Mesodermal cell (in vitro differentiated cells): Measurements from ENCODE around the gene IL32.

Experiments used
- H3K27ac ChIP-seq: 2 replicates; pipeline ENCODE4 v1.7.0; 2013; ENCODE audit warnings: mild to moderate bottlenecking, low read depth, low read length, moderate library complexity; ENCODE audit not compliant: severe bottlenecking
- H3K36me3 ChIP-seq: 2 replicates; pipeline ENCODE4 v1.7.1; 2013; ENCODE audit warnings: mild to moderate bottlenecking, low read length, moderate library complexity; ENCODE audit not compliant: control insufficient read depth, insufficient read depth
- H3K4me1 ChIP-seq: one replicate; pipeline ENCODE4 v1.7.1; 2013; ENCODE audit warnings: mild to moderate bottlenecking, low read length; ENCODE audit not compliant: insufficient read depth, control insufficient read depth, poor library complexity, severe bottlenecking
- H3K4me3 ChIP-seq: 2 replicates; pipeline ENCODE4 v1.7.0; 2013; ENCODE audit warnings: low read length, control low read depth, mild to moderate bottlenecking; ENCODE audit not compliant: insufficient read depth, poor library complexity, severe bottlenecking; ENCODE audit errors: extremely low read depth
- H3K9me3 ChIP-seq: 2 replicates; pipeline ENCODE4 v1.7.1; 2013; ENCODE audit warnings: mild to moderate bottlenecking, low read length, moderate library complexity; ENCODE audit not compliant: control insufficient read depth
- WGBS, 2 experiments: methylation state at CpG; one replicate each; pipeline ENCODE4 v1.1.5; 2013; ENCODE audit warnings: missing lambda C conversion rate in 2 of 2; ENCODE audit not compliant: insufficient coverage in 2 of 2; 5-methylcytosine and 5-hydroxymethylcytosine counted together

IL32 gene

DNA sequence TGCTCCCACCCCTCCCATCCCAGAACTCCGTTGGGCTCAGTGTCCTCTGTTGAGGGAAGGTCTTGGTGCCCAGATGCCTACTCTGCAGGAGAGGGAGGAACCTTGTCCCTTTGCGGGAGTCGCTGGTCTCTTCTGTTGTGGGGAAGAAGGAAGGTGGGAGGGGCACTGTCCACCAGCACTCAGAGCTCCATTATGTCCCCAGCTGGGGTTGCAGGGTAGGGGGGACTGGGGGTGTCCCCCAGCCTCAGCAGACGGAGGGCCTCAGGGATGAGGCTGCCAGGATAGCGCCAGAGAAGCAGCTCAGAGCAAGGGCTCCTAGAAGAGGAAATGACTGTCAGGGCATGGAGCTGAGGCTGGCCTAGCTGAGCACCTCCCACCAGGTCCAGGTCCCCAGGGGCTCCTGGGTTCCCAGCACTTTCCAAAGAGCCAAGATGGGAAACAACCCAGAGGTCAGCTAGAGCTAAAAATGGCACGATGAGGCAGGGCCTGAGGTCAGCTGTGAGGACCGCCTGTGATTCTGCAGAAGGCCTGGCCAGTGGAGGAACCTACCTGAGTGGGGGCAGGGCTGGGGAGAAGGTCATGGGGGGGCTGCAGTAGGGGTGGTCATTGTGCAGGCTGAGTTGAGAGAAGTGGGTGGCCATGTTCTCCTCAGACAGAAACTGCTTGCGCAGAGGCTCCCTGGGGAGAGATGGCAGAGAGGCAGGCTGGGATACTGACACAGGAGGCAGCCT, 42.6 kb upstream of the IL32 start:
- Histone ChIP-seq H3K27ac (peak overlapping the region; percentile 100), H3K4me1 (peaks cover 17% of the 10 kb centered on the region), H3K36me3 (peaks cover 36% of the 10 kb centered on the region), H3K9me3 (no peaks in the 10 kb centered on the region), H3K4me3 (peak overlapping the region; percentile 73)
- 31 to 45% methylated on average over 5 to 7 of the region's 8 CpGs for WGBS, 2 experiments

DNA sequence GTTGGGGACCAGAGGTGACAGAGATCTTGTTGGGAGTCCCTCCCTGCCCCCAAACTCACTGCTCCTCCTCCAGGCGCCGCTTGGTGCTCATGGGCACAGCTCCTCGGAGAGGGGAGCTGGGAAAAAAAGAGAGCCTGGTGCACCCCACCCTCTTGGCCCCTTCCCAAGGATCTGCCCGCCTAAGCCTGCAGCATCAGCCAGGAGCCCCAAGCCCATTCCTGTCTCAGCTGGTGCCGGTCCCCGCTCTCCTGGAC, 42.1 kb upstream of the IL32 start:
- no peaks in the 10 kb centered on the region for H3K9me3 ChIP-seq
- H3K27ac ChIP-seq = peak overlapping the region; percentile 100
- WGBS, 2 experiments = 8 to 11% methylated on average over 3 to 4 of the region's 6 CpGs
- H3K4me3 ChIP-seq = peak overlapping the region; percentile 73
- peaks cover 19% of the 10 kb centered on the region for H3K4me1 ChIP-seq
- H3K36me3 ChIP-seq = peaks cover 36% of the 10 kb centered on the region

DNA sequence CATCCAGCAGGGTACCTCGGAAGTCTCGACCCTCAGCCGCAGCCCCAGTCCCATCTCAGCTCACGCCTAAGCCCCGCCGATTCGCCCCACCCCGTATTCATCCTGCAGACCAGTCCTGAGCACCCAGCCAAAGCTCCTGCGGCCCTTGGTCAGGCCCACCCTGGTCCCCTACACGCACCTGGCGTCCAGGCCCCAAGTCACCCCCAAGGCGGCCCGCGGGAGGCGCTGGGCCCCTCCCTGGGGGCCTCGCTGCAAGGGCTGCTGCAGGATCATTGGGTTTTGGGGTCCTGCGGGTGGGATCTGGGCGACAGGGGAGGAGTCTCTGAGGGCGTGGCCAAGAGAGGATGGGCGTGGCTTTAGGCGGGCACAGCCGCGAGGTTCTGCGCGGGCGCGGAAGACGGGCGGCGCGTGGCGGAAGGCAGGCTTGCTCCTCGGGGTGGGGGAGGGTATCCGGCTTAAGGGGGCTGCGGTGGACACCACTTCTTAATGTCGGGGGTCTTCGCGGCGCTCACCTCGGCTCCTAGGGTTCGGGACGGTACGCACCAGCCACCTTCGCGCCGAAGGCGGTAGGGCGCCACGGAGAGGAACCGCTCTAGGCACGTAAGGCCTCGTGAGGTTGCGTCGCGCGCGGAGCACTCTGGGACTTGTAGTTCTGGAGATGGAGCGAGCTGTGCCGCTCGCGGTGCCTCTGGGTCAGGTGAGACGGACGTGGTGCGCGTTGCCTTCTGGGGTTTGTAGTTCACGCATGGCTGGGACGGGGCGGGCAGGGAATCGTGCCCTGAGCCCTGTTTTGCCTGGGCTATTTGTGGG, 41.6 kb upstream of the IL32 start, which contains the start of the genes HCFC1R1 and THOC6:
Gene HCFC1R1 (minus strand): TSS at position 274 of the 810 bp plus-strand sequence. CDS start 1 bp downstream, at position 273.
Gene THOC6 (plus strand): TSS at position 367 of the 810 bp plus-strand sequence. CDS start 292 bp downstream, at position 659.
- 1% methylated on average over 44 to 50 of the region's 69 CpGs for WGBS, 2 experiments
- Histone ChIP-seq H3K4me3 (peak within 1 kb of the TSS; percentile 73), H3K9me3 (no peaks in the 10 kb centered on the region), H3K36me3 (peaks cover 36% of the 10 kb centered on the region), H3K27ac (peak within 1 kb of the TSS; percentile 100), H3K4me1 (peaks cover 22% of the 10 kb centered on the region)

DNA sequence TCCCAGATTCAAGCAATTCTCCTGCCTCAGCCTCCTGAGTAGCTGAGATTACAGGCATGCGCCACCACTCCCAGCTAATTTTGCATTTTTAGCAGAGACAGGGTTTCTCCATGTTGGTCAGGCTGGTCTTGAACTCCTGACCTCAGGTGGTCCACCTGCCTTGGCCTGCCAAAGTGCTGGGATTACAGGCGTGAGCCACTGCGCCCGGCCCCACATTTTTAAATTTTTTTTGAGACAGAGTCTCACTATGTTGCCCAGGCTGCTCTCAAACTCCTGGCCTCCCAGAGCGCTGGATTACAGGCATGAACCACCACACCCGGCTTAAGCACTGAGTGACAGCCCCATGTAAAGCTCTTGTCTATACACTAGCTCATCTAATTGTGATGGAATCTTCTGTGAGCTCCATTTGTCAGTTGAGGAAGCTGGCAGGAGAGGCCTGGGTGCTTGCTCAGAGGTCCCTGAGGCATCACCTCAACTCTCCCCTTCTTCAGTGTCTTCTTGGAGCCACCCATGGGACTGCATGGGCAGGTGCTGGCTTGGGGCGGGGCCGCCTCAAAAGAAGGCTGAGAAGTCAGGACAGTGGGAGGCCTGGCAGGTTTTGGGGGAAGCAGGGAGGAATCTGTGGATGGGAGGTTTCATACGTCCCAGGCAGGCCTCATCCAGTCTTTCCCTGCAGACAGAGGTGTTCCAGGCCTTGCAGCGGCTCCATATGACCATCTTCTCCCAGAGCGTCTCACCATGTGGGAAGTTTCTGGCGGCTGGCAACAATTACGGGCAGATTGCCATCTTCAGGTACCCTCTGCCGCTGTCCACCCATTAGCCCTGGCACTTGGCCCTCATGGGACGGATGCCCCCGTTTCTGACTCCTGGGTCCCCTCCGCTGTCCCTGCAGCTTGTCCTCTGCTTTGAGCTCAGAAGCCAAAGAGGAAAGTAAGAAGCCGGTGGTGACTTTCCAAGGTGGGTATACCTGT, 40.1 kb upstream of the IL32 start:
- Histone ChIP-seq H3K36me3 (peaks cover 36% of the 10 kb centered on the region), H3K4me3 (no peak overlapping the region), H3K9me3 (no peaks in the 10 kb centered on the region), H3K27ac (no peak overlapping the region), H3K4me1 (peaks cover 18% of the 10 kb centered on the region)
- WGBS, 2 experiments = 94 to 98% methylated on average over 16 to 18 of the region's 18 CpGs

DNA sequence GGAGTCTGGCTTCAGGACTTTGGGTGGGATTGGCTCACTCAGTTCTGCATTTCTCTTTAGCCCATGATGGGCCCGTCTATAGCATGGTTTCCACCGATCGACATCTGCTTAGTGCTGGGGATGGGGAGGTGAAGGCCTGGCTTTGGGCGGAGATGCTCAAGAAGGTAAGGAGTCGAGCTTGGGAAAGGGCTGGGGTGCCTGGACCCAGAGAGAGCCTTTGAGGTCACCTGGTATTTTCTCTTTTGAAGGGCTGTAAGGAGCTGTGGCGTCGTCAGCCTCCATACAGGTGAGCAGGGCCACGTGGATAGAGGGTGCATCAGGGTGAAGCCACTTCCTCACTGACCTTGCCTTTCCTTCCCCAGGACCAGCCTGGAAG, 39.4 kb upstream of the IL32 start:
- Histone ChIP-seq H3K4me3 (no peak overlapping the region), H3K4me1 (peaks cover 18% of the 10 kb centered on the region)
- 93 to 95% methylated on average over 8 of the region's 8 CpGs for WGBS, 2 experiments

DNA sequence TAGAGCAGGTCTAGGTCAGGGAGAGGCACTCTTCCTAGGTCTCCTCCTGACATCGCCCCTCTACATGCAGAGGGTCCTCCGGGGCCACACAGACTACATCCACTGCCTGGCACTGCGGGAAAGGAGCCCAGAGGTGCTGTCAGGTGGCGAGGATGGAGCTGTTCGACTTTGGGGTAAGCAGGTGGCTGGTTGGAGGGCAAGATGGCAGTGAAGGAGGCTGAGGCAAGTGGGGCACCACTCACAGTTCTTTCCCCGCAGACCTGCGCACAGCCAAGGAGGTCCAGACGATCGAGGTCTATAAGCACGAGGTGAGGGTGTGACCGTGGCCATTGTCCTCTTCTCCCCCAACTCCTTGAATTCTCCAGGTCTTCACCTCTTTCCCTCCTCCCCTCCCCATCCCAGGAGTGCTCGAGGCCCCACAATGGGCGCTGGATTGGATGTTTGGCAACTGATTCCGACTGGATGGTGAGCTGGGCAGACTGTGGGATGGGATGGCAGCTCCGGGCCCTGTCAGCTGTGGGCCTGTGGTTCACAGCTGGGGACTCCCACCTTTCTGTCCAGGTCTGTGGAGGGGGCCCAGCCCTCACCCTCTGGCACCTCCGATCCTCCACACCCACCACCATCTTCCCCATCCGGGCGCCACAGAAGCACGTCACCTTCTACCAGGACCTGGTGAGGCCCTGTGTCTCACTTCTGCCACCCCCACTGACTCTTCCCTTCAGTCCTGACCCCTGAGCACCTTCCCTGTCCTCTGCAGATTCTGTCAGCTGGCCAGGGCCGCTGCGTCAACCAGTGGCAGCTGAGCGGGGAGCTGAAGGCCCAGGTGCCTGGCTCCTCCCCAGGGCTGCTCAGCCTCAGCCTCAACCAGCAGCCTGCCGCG, 38.6 kb upstream of the IL32 start:
- Histone ChIP-seq H3K4me3 (no peak overlapping the region), H3K36me3 (peaks cover 31% of the 10 kb centered on the region), H3K9me3 (no peaks in the 10 kb centered on the region), H3K27ac (no peak overlapping the region), H3K4me1 (peaks cover 18% of the 10 kb centered on the region)
- WGBS, 2 experiments = 95 to 98% methylated on average over 15 to 22 of the region's 24 CpGs

More for the DNA sequence above, 39.4 kb upstream of the IL32 start:
- Histone ChIP-seq H3K27ac (no peak overlapping the region), H3K36me3 (peaks cover 36% of the 10 kb centered on the region), H3K9me3 (no peaks in the 10 kb centered on the region)

DNA sequence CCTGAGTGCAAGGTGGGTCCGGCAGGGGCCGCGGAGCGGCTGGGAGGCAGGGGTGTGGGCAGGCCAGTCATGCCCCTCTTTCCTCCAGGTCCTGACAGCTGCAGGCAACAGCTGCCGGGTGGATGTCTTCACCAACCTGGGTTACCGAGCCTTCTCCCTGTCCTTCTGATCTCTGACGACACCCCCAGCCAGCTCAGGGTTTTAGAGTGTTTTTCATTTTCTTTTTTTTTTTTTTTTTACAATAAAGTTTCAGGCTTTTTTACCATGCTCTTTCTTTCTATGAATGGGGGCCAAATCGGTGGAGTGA, 38.0 kb upstream of the IL32 start:
- WGBS, 2 experiments = 98% methylated on average over 5 of the region's 8 CpGs; no CpG with 5 or more reads in 1 of the 2 experiments
- no peak overlapping the region for H3K4me3 ChIP-seq
- no peaks in the 10 kb centered on the region for H3K9me3 ChIP-seq

DNA sequence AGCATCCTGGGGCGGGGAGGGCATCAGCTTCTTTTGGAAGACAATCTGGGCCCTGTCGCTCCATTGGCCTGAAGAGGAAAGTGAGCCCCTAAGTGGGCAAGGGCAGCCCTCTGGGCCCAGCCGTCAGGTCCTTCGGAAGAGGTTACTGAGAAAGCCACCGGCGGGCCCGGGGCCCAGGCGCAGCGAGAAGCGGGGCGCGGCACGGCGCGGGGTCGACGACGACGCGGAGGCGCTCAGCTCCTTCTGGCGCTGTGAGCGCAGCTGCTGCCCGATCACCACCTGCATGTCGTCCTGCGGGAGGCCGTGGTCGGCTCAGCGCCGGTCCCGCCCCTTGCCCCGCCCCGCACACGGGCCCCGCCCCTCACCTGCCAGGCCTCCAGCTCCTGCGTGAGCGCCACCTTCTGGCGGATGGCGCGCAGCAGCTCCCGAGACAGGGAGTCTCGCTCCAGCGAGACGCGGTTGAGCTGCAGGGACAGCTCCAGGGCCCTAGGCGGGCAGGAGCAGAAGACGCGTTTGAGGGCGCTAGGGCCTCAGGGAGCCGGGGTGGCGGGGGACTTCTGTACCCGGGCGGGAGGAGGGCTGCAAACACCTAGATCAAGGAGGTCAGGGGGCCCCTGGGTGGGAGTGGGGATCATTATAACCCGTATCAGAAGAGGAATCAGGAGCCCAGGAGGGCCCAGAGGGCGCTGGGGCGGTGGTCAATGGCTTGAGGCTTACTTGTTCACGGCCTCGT, 37.3 kb upstream of the IL32 start:
- H3K27ac ChIP-seq = peak overlapping the region; percentile 23
- H3K4me3 ChIP-seq = no peak overlapping the region
- peaks cover 24% of the 10 kb centered on the region for H3K36me3 ChIP-seq
- whole genome bisulfite sequencing, 2 experiments = 9 to 12% methylated on average over 48 to 53 of the region's 58 CpGs
- H3K9me3 ChIP-seq = no peaks in the 10 kb centered on the region
- peaks cover 12% of the 10 kb centered on the region for H3K4me1 ChIP-seq

More for the DNA sequence above, 38.0 kb upstream of the IL32 start:
- no peak overlapping the region for H3K27ac ChIP-seq
- peaks cover 18% of the 10 kb centered on the region for H3K4me1 ChIP-seq
- H3K36me3 ChIP-seq = peaks cover 28% of the 10 kb centered on the region

DNA sequence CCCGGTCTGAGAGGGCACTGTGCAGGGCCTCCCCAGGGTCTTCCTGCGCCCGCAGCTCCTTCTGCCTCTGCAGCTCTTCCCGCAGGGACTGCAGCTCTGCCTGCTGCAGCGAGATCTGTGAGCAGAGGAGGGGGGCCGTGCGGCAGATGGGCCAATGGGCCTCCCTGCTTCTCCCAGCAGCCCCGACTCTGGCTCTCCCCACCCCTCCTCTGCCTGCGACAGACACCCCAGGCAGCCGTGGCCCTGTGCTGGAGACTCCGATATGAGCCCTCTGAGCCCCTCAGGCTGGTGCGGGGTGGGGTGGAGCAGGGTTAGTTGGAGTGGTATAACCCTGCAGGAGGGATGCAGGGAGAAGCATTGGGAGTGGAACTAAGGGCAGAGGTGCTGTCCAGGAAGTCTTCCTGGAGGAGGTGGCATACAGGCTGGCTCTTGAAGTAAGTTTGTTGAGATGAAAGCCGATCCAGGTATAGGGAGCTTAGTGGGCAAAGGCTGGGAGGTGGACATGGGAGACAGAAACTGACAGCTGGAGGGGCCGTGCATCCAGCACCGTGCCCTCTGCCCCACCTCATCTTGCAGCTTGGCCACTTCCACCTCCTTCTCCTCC, 36.6 kb upstream of the IL32 start:
- Histone ChIP-seq H3K27ac (no peak overlapping the region), H3K36me3 (peaks cover 20% of the 10 kb centered on the region), H3K4me1 (peaks cover 8% of the 10 kb centered on the region), H3K9me3 (no peaks in the 10 kb centered on the region), H3K4me3 (no peak overlapping the region)
- 70 to 75% methylated on average over 6 to 13 of the region's 15 CpGs for whole genome bisulfite sequencing, 2 experiments
